ENCODE results near the gene PLB1. TPM values are rescaled to one million over a fixed set of nuclear protein-coding genes. Genes with fewer than 3 reads are reported as not detected.

Gene PLB1
- total RNA-seq, 1 experiment from 2014 or later, result 0.44 TPM

DNA sequence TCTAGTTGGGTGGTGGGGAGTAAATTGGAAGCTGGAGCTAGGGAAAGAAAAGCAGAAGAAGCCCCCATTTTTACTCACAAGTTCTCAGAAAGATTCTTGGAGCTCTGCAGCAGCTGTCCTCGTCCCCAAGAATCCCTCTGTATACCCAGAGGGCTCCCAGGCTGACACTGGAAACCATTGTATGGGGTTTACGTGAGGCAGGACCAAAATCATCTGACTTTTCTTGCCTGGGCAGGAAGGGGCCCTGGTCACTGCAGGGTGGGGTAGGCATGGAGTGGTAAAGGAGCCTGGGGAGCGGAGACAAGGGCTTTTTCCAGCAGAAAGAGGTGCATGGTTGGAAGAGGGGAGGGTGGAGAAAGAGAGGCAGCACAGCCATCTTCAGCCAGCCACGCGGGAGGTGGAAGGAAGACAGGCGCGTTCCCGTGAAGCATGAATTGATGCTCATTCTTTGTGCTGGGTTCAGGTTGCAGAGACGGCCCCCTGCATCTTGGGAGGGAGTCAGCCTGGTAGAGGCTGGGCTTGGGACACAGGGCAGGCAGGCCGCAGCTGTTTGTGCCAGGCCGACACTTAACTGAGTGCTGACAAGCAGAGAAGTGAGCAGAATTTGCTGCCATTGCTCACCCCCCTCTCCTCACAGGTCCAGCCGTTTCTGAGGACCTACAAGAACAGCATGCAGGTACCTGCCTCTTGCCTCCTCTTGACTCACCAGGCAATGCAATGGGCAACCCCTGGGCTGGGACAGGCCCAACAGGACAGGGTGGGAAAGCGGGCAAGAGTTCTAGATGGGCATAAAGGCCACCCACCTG is 94.8 kb downstream of the PLB1 start:
- ATAC-seq (no peak), DNase-seq (ENCODE audit: low spot score) (no peak)
- TF ChIP-seq SOX15 (CRISPR knock-in tag; IDR thresholded peaks at IDR 0.05) (no peak), FOXP1 (CRISPR knock-in tag; IDR thresholded peaks at IDR 0.05; ENCODE audit: borderline replicate concordance) (no peak)
- TF ChIP-seq, protein P1, sequence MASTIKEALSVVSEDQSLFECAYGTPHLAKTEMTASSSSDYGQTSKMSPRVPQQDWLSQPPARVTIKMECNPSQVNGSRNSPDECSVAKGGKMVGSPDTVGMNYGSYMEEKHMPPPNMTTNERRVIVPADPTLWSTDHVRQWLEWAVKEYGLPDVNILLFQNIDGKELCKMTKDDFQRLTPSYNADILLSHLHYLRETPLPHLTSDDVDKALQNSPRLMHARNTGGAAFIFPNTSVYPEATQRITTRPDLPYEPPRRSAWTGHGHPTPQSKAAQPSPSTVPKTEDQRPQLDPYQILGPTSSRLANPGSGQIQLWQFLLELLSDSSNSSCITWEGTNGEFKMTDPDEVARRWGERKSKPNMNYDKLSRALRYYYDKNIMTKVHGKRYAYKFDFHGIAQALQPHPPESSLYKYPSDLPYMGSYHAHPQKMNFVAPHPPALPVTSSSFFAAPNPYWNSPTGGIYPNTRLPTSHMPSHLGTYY (CRISPR knock-in tag; IDR thresholded peaks at IDR 0.05), result no peak
- Mint-ChIP-seq H3K27ac (no peak overlapping the region), H3K9me3 (no peaks in the 10 kb centered on the region), H3K27me3 (ENCODE audit: low read depth) (no peaks in the 10 kb centered on the region; the same call in 1 of the 2 replicates), H3K4me3 (no peak overlapping the region), H3K36me3 (no peaks in the 10 kb centered on the region), H3K4me1 (peaks cover 29% of the 10 kb centered on the region)
- POLR2A ChIA-PET, result no interaction called here
- CTCF ChIA-PET, result interaction anchor here (0.7 to 1.1 kb wide), 2 partner anchors 24 kb away, joined by 3 to 7 read pairs; no protein-coding TSS in a partner anchor

DNA sequence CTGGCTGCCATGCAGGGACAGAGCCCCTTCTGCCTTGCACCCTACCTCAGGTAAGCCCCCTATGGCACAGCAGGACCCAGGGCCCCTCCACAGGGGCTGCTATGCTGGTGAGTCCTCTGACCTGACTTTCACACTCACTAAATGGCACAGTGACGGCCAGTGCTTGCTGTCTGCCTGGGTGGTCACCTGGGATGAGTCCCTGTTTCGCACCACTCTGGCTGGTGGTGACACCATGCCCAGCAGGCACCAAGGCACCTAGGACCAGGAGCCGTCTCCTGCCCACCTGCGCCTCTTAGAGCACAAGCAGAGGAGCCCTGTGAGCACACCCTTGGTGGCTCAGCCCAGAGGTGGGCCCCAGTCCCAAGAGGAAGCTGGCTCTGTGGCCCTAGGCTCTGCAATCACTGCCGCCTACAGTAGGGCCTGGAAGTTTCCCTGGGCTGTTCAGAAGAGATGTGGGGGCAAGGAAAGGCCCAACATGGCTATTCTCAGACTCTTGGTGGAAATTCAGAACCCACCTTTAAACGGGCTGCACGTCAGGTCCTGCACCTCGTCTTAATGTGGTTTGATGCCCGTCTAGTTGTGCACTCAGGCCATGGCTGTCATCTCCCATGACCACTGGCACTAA is 96.0 kb downstream of the PLB1 start:
- POLR2A ChIA-PET, result no interaction called here
- TF ChIP-seq RORB (CRISPR knock-in tag; IDR thresholded peaks at IDR 0.05), result no peak
- TF ChIP-seq, protein P2, sequence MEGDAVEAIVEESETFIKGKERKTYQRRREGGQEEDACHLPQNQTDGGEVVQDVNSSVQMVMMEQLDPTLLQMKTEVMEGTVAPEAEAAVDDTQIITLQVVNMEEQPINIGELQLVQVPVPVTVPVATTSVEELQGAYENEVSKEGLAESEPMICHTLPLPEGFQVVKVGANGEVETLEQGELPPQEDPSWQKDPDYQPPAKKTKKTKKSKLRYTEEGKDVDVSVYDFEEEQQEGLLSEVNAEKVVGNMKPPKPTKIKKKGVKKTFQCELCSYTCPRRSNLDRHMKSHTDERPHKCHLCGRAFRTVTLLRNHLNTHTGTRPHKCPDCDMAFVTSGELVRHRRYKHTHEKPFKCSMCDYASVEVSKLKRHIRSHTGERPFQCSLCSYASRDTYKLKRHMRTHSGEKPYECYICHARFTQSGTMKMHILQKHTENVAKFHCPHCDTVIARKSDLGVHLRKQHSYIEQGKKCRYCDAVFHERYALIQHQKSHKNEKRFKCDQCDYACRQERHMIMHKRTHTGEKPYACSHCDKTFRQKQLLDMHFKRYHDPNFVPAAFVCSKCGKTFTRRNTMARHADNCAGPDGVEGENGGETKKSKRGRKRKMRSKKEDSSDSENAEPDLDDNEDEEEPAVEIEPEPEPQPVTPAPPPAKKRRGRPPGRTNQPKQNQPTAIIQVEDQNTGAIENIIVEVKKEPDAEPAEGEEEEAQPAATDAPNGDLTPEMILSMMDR (IDR thresholded peaks at IDR 0.05), result no peak
- no peak for TF ChIP-seq KAT7 (CRISPR knock-in tag; IDR thresholded peaks at IDR 0.05; ENCODE audit: borderline replicate concordance)
- no peak for TF ChIP-seq ETV6 (CRISPR knock-in tag; IDR thresholded peaks at IDR 0.05)
- TF ChIP-seq, protein P3, sequence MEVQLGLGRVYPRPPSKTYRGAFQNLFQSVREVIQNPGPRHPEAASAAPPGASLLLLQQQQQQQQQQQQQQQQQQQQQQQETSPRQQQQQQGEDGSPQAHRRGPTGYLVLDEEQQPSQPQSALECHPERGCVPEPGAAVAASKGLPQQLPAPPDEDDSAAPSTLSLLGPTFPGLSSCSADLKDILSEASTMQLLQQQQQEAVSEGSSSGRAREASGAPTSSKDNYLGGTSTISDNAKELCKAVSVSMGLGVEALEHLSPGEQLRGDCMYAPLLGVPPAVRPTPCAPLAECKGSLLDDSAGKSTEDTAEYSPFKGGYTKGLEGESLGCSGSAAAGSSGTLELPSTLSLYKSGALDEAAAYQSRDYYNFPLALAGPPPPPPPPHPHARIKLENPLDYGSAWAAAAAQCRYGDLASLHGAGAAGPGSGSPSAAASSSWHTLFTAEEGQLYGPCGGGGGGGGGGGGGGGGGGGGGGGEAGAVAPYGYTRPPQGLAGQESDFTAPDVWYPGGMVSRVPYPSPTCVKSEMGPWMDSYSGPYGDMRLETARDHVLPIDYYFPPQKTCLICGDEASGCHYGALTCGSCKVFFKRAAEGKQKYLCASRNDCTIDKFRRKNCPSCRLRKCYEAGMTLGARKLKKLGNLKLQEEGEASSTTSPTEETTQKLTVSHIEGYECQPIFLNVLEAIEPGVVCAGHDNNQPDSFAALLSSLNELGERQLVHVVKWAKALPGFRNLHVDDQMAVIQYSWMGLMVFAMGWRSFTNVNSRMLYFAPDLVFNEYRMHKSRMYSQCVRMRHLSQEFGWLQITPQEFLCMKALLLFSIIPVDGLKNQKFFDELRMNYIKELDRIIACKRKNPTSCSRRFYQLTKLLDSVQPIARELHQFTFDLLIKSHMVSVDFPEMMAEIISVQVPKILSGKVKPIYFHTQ (CRISPR knock-in tag; IDR thresholded peaks at IDR 0.05), result no peak
- no peak for TF ChIP-seq NFE2L1 (CRISPR knock-in tag; IDR thresholded peaks at IDR 0.05)
- TF ChIP-seq ATF1 (CRISPR knock-in tag; IDR thresholded peaks at IDR 0.05), result no peak
- TF ChIP-seq, protein P4, sequence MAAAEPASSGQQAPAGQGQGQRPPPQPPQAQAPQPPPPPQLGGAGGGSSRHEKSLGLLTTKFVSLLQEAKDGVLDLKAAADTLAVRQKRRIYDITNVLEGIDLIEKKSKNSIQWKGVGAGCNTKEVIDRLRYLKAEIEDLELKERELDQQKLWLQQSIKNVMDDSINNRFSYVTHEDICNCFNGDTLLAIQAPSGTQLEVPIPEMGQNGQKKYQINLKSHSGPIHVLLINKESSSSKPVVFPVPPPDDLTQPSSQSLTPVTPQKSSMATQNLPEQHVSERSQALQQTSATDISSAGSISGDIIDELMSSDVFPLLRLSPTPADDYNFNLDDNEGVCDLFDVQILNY (CRISPR knock-in tag; IDR thresholded peaks at IDR 0.05), result no peak
- no peak for TF ChIP-seq TCF7 (CRISPR knock-in tag; IDR thresholded peaks at IDR 0.05; ENCODE audit: low read depth)
- TF ChIP-seq, protein P5, sequence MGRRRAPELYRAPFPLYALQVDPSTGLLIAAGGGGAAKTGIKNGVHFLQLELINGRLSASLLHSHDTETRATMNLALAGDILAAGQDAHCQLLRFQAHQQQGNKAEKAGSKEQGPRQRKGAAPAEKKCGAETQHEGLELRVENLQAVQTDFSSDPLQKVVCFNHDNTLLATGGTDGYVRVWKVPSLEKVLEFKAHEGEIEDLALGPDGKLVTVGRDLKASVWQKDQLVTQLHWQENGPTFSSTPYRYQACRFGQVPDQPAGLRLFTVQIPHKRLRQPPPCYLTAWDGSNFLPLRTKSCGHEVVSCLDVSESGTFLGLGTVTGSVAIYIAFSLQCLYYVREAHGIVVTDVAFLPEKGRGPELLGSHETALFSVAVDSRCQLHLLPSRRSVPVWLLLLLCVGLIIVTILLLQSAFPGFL (CRISPR knock-in tag; IDR thresholded peaks at IDR 0.05; ENCODE audit: borderline replicate concordance), result no peak
- no peak for TF ChIP-seq ZNF219 (CRISPR knock-in tag; IDR thresholded peaks at IDR 0.05; ENCODE audit: borderline replicate concordance)
- TF ChIP-seq, protein P6, sequence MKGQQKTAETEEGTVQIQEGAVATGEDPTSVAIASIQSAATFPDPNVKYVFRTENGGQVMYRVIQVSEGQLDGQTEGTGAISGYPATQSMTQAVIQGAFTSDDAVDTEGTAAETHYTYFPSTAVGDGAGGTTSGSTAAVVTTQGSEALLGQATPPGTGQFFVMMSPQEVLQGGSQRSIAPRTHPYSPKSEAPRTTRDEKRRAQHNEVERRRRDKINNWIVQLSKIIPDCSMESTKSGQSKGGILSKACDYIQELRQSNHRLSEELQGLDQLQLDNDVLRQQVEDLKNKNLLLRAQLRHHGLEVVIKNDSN (CRISPR knock-in tag; IDR thresholded peaks at IDR 0.05), result no peak
- TF ChIP-seq, protein P7, sequence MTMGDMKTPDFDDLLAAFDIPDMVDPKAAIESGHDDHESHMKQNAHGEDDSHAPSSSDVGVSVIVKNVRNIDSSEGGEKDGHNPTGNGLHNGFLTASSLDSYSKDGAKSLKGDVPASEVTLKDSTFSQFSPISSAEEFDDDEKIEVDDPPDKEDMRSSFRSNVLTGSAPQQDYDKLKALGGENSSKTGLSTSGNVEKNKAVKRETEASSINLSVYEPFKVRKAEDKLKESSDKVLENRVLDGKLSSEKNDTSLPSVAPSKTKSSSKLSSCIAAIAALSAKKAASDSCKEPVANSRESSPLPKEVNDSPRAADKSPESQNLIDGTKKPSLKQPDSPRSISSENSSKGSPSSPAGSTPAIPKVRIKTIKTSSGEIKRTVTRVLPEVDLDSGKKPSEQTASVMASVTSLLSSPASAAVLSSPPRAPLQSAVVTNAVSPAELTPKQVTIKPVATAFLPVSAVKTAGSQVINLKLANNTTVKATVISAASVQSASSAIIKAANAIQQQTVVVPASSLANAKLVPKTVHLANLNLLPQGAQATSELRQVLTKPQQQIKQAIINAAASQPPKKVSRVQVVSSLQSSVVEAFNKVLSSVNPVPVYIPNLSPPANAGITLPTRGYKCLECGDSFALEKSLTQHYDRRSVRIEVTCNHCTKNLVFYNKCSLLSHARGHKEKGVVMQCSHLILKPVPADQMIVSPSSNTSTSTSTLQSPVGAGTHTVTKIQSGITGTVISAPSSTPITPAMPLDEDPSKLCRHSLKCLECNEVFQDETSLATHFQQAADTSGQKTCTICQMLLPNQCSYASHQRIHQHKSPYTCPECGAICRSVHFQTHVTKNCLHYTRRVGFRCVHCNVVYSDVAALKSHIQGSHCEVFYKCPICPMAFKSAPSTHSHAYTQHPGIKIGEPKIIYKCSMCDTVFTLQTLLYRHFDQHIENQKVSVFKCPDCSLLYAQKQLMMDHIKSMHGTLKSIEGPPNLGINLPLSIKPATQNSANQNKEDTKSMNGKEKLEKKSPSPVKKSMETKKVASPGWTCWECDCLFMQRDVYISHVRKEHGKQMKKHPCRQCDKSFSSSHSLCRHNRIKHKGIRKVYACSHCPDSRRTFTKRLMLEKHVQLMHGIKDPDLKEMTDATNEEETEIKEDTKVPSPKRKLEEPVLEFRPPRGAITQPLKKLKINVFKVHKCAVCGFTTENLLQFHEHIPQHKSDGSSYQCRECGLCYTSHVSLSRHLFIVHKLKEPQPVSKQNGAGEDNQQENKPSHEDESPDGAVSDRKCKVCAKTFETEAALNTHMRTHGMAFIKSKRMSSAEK (CRISPR knock-in tag; IDR thresholded peaks at IDR 0.05; ENCODE audit: borderline replicate concordance), result no peak
- TF ChIP-seq, protein P8, sequence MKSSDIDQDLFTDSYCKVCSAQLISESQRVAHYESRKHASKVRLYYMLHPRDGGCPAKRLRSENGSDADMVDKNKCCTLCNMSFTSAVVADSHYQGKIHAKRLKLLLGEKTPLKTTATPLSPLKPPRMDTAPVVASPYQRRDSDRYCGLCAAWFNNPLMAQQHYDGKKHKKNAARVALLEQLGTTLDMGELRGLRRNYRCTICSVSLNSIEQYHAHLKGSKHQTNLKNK (CRISPR knock-in tag; IDR thresholded peaks at IDR 0.05), result no peak
- TF ChIP-seq SMAD4 (CRISPR knock-in tag; IDR thresholded peaks at IDR 0.05), result no peak
- no peak for TF ChIP-seq ZNF423 (CRISPR knock-in tag; IDR thresholded peaks at IDR 0.05)

More for the DNA sequence above, 96.0 kb downstream of the PLB1 start:
- DNase-seq (ENCODE audit: low spot score) (no peak), ATAC-seq (no peak)
- Mint-ChIP-seq H3K27ac (no peak overlapping the region), H3K36me3 (no peaks in the 10 kb centered on the region; the same call in 1 of the 2 replicates), H3K4me1 (peaks cover 33% of the 10 kb centered on the region), H3K9me3 (no peaks in the 10 kb centered on the region), H3K4me3 (no peak overlapping the region), H3K27me3 (ENCODE audit: low read depth) (no peaks in the 10 kb centered on the region; the same call in 1 of the 2 replicates)
- CTCF ChIA-PET, result interaction anchor here (1.1 to 1.5 kb wide), 3 partner anchors 15 to 104 kb away, joined by 3 to 4 read pairs (median 3); no protein-coding TSS in a partner anchor
